Sigmoid colon (tissue), 7 donors: Measurements from ENCODE around the gene COX8C. TPM values are rescaled to one million over a fixed set of nuclear protein-coding genes. Genes with fewer than 3 reads are reported as not detected.

ENCODE experiments used
- DNase-seq: peaks from one replicate; pipeline ENCODE4 v3.0.0-alpha.2; 2019
- H3K27ac ChIP-seq, 4 donors: fragments of 200-600 bp; sonication (generic); one replicate each; pipeline ENCODE4 v1.5.1; 2016 to 2019; ENCODE audit warnings: mild to moderate bottlenecking in 1 of 4
- H3K27me3 ChIP-seq, 3 donors: fragments of 200-600 bp; sonication (generic); one replicate each; pipeline ENCODE4 v1.5.1; 2019; ENCODE audit warnings: mild to moderate bottlenecking in 1 of 3
- H3K36me3 ChIP-seq, 4 donors: fragments of 200-600 bp; sonication (generic); one replicate each; pipeline ENCODE4 v1.5.1; 2016 to 2019
- H3K4me1 ChIP-seq, 4 donors: fragments of 200-600 bp; sonication (generic); one replicate each; pipeline ENCODE4 v1.5.1; 2017 to 2019
- H3K4me3 ChIP-seq, 4 donors: fragments of 200-600 bp; sonication (generic); one replicate each; pipeline ENCODE4 v1.5.1; 2017 to 2019; ENCODE audit warnings: mild to moderate bottlenecking in 2 of 4, moderate library complexity in 1 of 4
- H3K9me3 ChIP-seq, 4 donors: fragments of 200-600 bp in 3 of 4; sonication (generic) in 3 of 4; one replicate each; pipeline versions ENCODE4 v1.5.1 to v1.6.1; 2013 to 2019
- CTCF ChIP-seq, 4 experiments: fragments of 450-650 bp in 3 of 4; fragments of 200-600 bp in 1 of 4; IDR thresholded peaks; one replicate each; pipeline ENCODE4 v1.5.1; 2016 to 2019; ENCODE audit warnings: antibody characterized with exemption in 4 of 4, mild to moderate bottlenecking in 3 of 4, moderate library complexity in 2 of 4
- EP300 ChIP-seq, 4 donors: sonication (generic); formaldehyde crosslinking; IDR thresholded peaks; one replicate each; pipeline ENCODE4 v1.6.1; 2017; ENCODE audit warnings: antibody characterized with exemption in 4 of 4
- POLR2A ChIP-seq, 2 donors: fragments of 450-650 bp; IDR thresholded peaks; one replicate each; pipeline ENCODE4 v1.6.1; 2016; ENCODE audit warnings: antibody characterized with exemption in 2 of 2, mild to moderate bottlenecking in 2 of 2, moderate library complexity in 2 of 2
- POLR2AphosphoS5 ChIP-seq, 4 donors: sonication (generic); formaldehyde crosslinking; IDR thresholded peaks; one replicate each; pipeline ENCODE4 v1.6.1; 2017; ENCODE audit warnings: antibody characterized with exemption in 4 of 4
- WGBS, 2 donors: extraction: QIAGEN DNeasy Blood & Tissue Kit; methylation state at CpG; one replicate each; pipeline ENCODE4 v1.1.7; 2013; 5-methylcytosine and 5-hydroxymethylcytosine counted together
- intact Hi-C: fragments of 100-400 bp; cut with DNase I; formaldehyde crosslinking; loops from one replicate; pipeline ENCODE4 v1.15.1; 2023
- polyA plus RNA-seq, 3 donors: library from polyadenylated mRNA; stranded (reverse); fragments of 200-250 nt; gene quantifications; one replicate each; pipeline ENCODE4 v1.2.3, GENCODE V29; 2013
- total RNA-seq, 4 donors: library from RNA; depleted of rRNA; stranded (reverse); fragments of >200 nt; gene quantifications; one replicate each; pipeline ENCODE4 v1.1.0, GENCODE V29; 2016
- donor health status: healthy with polysubstance abuse.
- donor health status: Bipolar disorder and iron deficiency.
- donor health status: healthy.

COX8C gene
- total and polyA plus RNA-seq, 7 donors: not detected

- H3K27me3 ChIP-seq: no peaks in the 10 kb centered on the region
- no peaks in the 10 kb centered on the region for H3K36me3 ChIP-seq
- TF ChIP-seq CTCF (IDR thresholded peaks at IDR 0.05): no peak
- TF ChIP-seq POLR2A (IDR thresholded peaks at IDR 0.05): no peak
- no peak for TF ChIP-seq EP300 (IDR thresholded peaks at IDR 0.05)
- no peak for TF ChIP-seq POLR2AphosphoS5 (IDR thresholded peaks at IDR 0.05)
- DNase-seq: no peak
- peaks cover 0 to 45% (median 26%) of the 10 kb centered on the region in 4 donors for H3K4me1 ChIP-seq
- intact Hi-C loops: no loop called here
- H3K4me3 ChIP-seq: no peak overlapping the region
- H3K27ac ChIP-seq: no peak overlapping the region
- WGBS, 2 donors: 27 to 65% methylated on average over 5 of the region's 5 CpGs
- no peaks in the 10 kb centered on the region for H3K9me3 ChIP-seq
Measured at GRCh38 chr14:93329965-93330608, 16.9 kb upstream of the COX8C start.

GRCh38 chr14:93330609-93331000 is 16.4 kb upstream of the COX8C start:
- Histone ChIP-seq H3K4me3 (no peak overlapping the region), H3K4me1 (peaks cover 0 to 39% (median 24%) of the 10 kb centered on the region in 4 donors), H3K27ac (peak overlapping the region in 1 of 4 donors; percentile 97), H3K27me3 (no peaks in the 10 kb centered on the region), H3K36me3 (no peaks in the 10 kb centered on the region), H3K9me3 (no peaks in the 10 kb centered on the region)
- no peak for DNase-seq
- TF ChIP-seq POLR2A (IDR thresholded peaks at IDR 0.05): no peak
- TF ChIP-seq POLR2AphosphoS5 (IDR thresholded peaks at IDR 0.05): no peak
- TF ChIP-seq CTCF (IDR thresholded peaks at IDR 0.05): no peak
- TF ChIP-seq EP300 (IDR thresholded peaks at IDR 0.05): no peak
- 49 to 78% methylated on average over 2 of the region's 2 CpGs for WGBS, 2 donors
- intact Hi-C loops: no loop called here

- intact Hi-C loops: no loop called here
- 26 to 45% methylated on average over 17 of the region's 17 CpGs for WGBS, 2 donors
Measured at GRCh38 chr14:93331002-93331727, 15.8 kb upstream of the COX8C start.

GRCh38 chr14:93331728-93332396 is 15.1 kb upstream of the COX8C start:
- Histone ChIP-seq H3K4me1 (peaks cover 0 to 39% (median 24%) of the 10 kb centered on the region in 4 donors), H3K27me3 (no peaks in the 10 kb centered on the region), H3K9me3 (peaks cover 0 to under 1% (median 0%) of the 10 kb centered on the region in 4 donors), H3K4me3 (peak overlapping the region; percentile 60 to 97 (median 90)), H3K36me3 (no peaks in the 10 kb centered on the region), H3K27ac (peak overlapping the region; percentile 96 to 99 (median 98))
- WGBS, 2 donors: 8 to 27% methylated on average over 21 of the region's 21 CpGs
- intact Hi-C loops: no loop called here
- no peak for DNase-seq
- TF ChIP-seq CTCF (IDR thresholded peaks at IDR 0.05) (no peak), POLR2A (IDR thresholded peaks at IDR 0.05) (no peak), POLR2AphosphoS5 (IDR thresholded peaks at IDR 0.05) (no peak), EP300 (IDR thresholded peaks at IDR 0.05) (no peak)

More at GRCh38 chr14:93331002-93331727, 15.8 kb upstream of the COX8C start:
- no peak for DNase-seq
- H3K27ac ChIP-seq: peak overlapping the region; percentile 96 to 99 (median 98)
- H3K9me3 ChIP-seq: no peaks in the 10 kb centered on the region
- peaks cover 0 to 39% (median 24%) of the 10 kb centered on the region in 4 donors for H3K4me1 ChIP-seq
- H3K4me3 ChIP-seq: peak overlapping the region; percentile 60 to 97 (median 90)
- H3K27me3 ChIP-seq: no peaks in the 10 kb centered on the region
- H3K36me3 ChIP-seq: no peaks in the 10 kb centered on the region
- TF ChIP-seq POLR2A (IDR thresholded peaks at IDR 0.05) (no peak), POLR2AphosphoS5 (IDR thresholded peaks at IDR 0.05) (peak in 2 of 4 donors; percentile 15 to 24), CTCF (IDR thresholded peaks at IDR 0.05) (no peak)
